Measurements from ENCODE around the gene IL1F10.

The IL1F10 gene

GRCh38 chr2:113053666-113054065 lies 14.1 kb upstream of the IL1F10 start:
- H3K4me3 ChIP-seq (ENCODE audit: low read depth in 1 of 2, low read length in 1 of 2) = no peak overlapping the region
- no peak overlapping the region for H3K27ac ChIP-seq
- H3K4me1 ChIP-seq (ENCODE audit: control insufficient read depth in 1 of 2, insufficient read depth in 1 of 2, low read depth in 1 of 2, low read length in 1 of 2) = no peaks in the 10 kb centered on the region
- H3K27me3 ChIP-seq = no peaks in the 10 kb centered on the region
- no peaks in the 10 kb centered on the region for H3K36me3 ChIP-seq
- TF ChIP-seq, protein P1, sequence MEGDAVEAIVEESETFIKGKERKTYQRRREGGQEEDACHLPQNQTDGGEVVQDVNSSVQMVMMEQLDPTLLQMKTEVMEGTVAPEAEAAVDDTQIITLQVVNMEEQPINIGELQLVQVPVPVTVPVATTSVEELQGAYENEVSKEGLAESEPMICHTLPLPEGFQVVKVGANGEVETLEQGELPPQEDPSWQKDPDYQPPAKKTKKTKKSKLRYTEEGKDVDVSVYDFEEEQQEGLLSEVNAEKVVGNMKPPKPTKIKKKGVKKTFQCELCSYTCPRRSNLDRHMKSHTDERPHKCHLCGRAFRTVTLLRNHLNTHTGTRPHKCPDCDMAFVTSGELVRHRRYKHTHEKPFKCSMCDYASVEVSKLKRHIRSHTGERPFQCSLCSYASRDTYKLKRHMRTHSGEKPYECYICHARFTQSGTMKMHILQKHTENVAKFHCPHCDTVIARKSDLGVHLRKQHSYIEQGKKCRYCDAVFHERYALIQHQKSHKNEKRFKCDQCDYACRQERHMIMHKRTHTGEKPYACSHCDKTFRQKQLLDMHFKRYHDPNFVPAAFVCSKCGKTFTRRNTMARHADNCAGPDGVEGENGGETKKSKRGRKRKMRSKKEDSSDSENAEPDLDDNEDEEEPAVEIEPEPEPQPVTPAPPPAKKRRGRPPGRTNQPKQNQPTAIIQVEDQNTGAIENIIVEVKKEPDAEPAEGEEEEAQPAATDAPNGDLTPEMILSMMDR (IDR thresholded peaks at IDR 0.05) = no peak
- H3K9me3 ChIP-seq = no peaks in the 10 kb centered on the region

GRCh38 chr2:113054066-113054465 lies 13.7 kb upstream of the IL1F10 start:
- no peak overlapping the region for H3K4me3 ChIP-seq (ENCODE audit: low read depth in 1 of 2, low read length in 1 of 2)
- H3K4me1 ChIP-seq (ENCODE audit: control insufficient read depth in 1 of 2, insufficient read depth in 1 of 2, low read depth in 1 of 2, low read length in 1 of 2) = no peaks in the 10 kb centered on the region
- H3K27me3 ChIP-seq = peaks cover 1% of the 10 kb centered on the region
- H3K36me3 ChIP-seq = no peaks in the 10 kb centered on the region
- H3K27ac ChIP-seq = no peak overlapping the region
- TF ChIP-seq, protein P1 (IDR thresholded peaks at IDR 0.05) = no peak
- no peaks in the 10 kb centered on the region for H3K9me3 ChIP-seq

DNA sequence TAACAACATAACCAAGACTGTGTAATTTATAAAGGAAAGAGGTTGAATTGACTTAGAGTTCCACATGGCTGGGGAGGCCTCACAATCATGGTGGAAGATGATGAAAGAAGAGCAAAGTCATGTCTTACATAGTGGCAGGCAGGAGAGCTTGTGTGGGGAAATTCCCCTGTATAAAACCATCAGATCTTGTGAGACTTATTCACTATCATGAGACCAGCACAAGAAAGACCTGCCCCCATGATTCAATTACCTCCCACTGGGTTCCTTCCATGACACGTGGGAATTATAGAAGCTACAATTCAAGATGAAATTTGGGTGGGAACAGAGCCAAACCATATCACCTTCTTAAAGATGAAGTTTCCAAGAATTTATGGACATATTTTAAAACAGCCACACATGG lies 11.2 kb upstream of the IL1F10 start:
- no peak overlapping the region for H3K27ac ChIP-seq
- TF ChIP-seq, protein P1 (IDR thresholded peaks at IDR 0.05) = no peak
- peaks cover 4% of the 10 kb centered on the region for H3K27me3 ChIP-seq
- H3K9me3 ChIP-seq = no peaks in the 10 kb centered on the region
- H3K36me3 ChIP-seq = no peaks in the 10 kb centered on the region
- H3K4me1 ChIP-seq (ENCODE audit: control insufficient read depth in 1 of 2, insufficient read depth in 1 of 2, low read depth in 1 of 2, low read length in 1 of 2) = no peaks in the 10 kb centered on the region
- no peak overlapping the region for H3K4me3 ChIP-seq (ENCODE audit: low read depth in 1 of 2, low read length in 1 of 2)

GRCh38 chr2:113057117-113057516 lies 10.7 kb upstream of the IL1F10 start:
- TF ChIP-seq, protein P1 (IDR thresholded peaks at IDR 0.05) = no peak
- Histone ChIP-seq H3K4me1 (ENCODE audit: control insufficient read depth in 1 of 2, insufficient read depth in 1 of 2, low read depth in 1 of 2, low read length in 1 of 2) (no peaks in the 10 kb centered on the region), H3K27ac (no peak overlapping the region), H3K27me3 (peaks cover 4% of the 10 kb centered on the region), H3K4me3 (ENCODE audit: low read depth in 1 of 2, low read length in 1 of 2) (no peak overlapping the region), H3K9me3 (no peaks in the 10 kb centered on the region), H3K36me3 (no peaks in the 10 kb centered on the region)

GRCh38 chr2:113058411-113058994 lies 9.3 kb upstream of the IL1F10 start:
- H3K27ac ChIP-seq = no peak overlapping the region

More at GRCh38 chr2:113058411-113058994, 9.3 kb upstream of the IL1F10 start:
- Histone ChIP-seq H3K27me3 (peaks cover 4% of the 10 kb centered on the region), H3K4me1 (ENCODE audit: control insufficient read depth in 1 of 2, insufficient read depth in 1 of 2, low read depth in 1 of 2, low read length in 1 of 2) (no peaks in the 10 kb centered on the region), H3K36me3 (no peaks in the 10 kb centered on the region), H3K9me3 (no peaks in the 10 kb centered on the region), H3K4me3 (ENCODE audit: low read depth in 1 of 2, low read length in 1 of 2) (no peak overlapping the region)
- TF ChIP-seq, protein P1 (IDR thresholded peaks at IDR 0.05) = no peak

Data from neutrophil (primary cell).